ENCODE data around the gene SLC6A18. TPM values are rescaled to one million over a fixed set of nuclear protein-coding genes. Genes with fewer than 3 reads are reported as not detected.

Gene SLC6A18
- total and polyA plus RNA-seq, 2 experiments from 2014 or later = 0.35 TPM; not detected in 1

- H3K79me2 ChIP-seq = no peaks in the 10 kb centered on the region
- no peak for DNase-seq (ENCODE audit: low spot score)
- H3K4me3 ChIP-seq = no peak overlapping the region
- H3K36me3 ChIP-seq (replicated peaks; ENCODE audit: insufficient read depth, low read depth) = no peaks in the 10 kb centered on the region
- H3K4me2 ChIP-seq = no peak overlapping the region
- no peak overlapping the region for H2AFZ ChIP-seq
- no peaks in the 10 kb centered on the region for H3K9me2 ChIP-seq (replicated peaks; ENCODE audit: insufficient read depth)
- no peaks in the 10 kb centered on the region for H4K20me1 ChIP-seq (ENCODE audit: insufficient read depth, poor library complexity, severe bottlenecking)
- no peak overlapping the region for H3K27ac ChIP-seq
- no peaks in the 10 kb centered on the region for H3K9me3 ChIP-seq (ENCODE audit: low read depth)
- WGBS (ENCODE audit: low lambda C conversion rate, missing lambda C conversion rate) = 80% methylated on average over 13 of the region's 13 CpGs
- no peaks in the 10 kb centered on the region for H3K27me3 ChIP-seq
- no peaks in the 10 kb centered on the region for H3K4me1 ChIP-seq (ENCODE audit: insufficient read depth)
- TF ChIP-seq CTCF (IDR thresholded peaks at IDR 0.05; ENCODE audit: poor library complexity) (no peak), EZH2phosphoT487 (IDR thresholded peaks at IDR 0.05; ENCODE audit: low read depth, severe bottlenecking, unreplicated experiment) (no peak), EZH2 (IDR thresholded peaks at IDR 0.05; ENCODE audit: borderline replicate concordance) (no peak)
These were observed 6.2 kb downstream of the SLC6A18 start for GRCh38 chr5:1231354-1231905.

GRCh38 chr5:1232780-1233179 lies 7.6 kb downstream of the SLC6A18 start:
- no peaks in the 10 kb centered on the region for H3K4me1 ChIP-seq (ENCODE audit: insufficient read depth)
- no peak overlapping the region for H3K4me3 ChIP-seq
- no peaks in the 10 kb centered on the region for H3K9me3 ChIP-seq (ENCODE audit: low read depth)
- no peaks in the 10 kb centered on the region for H3K79me2 ChIP-seq
- H3K36me3 ChIP-seq (replicated peaks; ENCODE audit: insufficient read depth, low read depth) = no peaks in the 10 kb centered on the region
- no peak overlapping the region for H3K4me2 ChIP-seq
- no peaks in the 10 kb centered on the region for H4K20me1 ChIP-seq (ENCODE audit: insufficient read depth, poor library complexity, severe bottlenecking)
- H3K27me3 ChIP-seq = no peaks in the 10 kb centered on the region
- no peaks in the 10 kb centered on the region for H3K9me2 ChIP-seq (replicated peaks; ENCODE audit: insufficient read depth)
- no peak for TF ChIP-seq EZH2phosphoT487 (IDR thresholded peaks at IDR 0.05; ENCODE audit: low read depth, severe bottlenecking, unreplicated experiment)
- no peak for TF ChIP-seq EZH2 (IDR thresholded peaks at IDR 0.05; ENCODE audit: borderline replicate concordance)
- no peak for TF ChIP-seq CTCF (IDR thresholded peaks at IDR 0.05; ENCODE audit: poor library complexity)
- 96% methylated on average over 21 of the region's 25 CpGs for WGBS (ENCODE audit: low lambda C conversion rate, missing lambda C conversion rate)
- H3K27ac ChIP-seq = no peak overlapping the region
- H2AFZ ChIP-seq = no peak overlapping the region
- no peak for DNase-seq (ENCODE audit: low spot score)

- Histone ChIP-seq H3K4me2 (no peak overlapping the region), H4K20me1 (ENCODE audit: insufficient read depth, poor library complexity, severe bottlenecking) (no peaks in the 10 kb centered on the region), H3K9me2 (replicated peaks; ENCODE audit: insufficient read depth) (no peaks in the 10 kb centered on the region), H3K27ac (no peak overlapping the region), H3K79me2 (no peaks in the 10 kb centered on the region), H3K4me1 (ENCODE audit: insufficient read depth) (no peaks in the 10 kb centered on the region), H2AFZ (no peak overlapping the region), H3K4me3 (no peak overlapping the region), H3K27me3 (no peaks in the 10 kb centered on the region), H3K9me3 (ENCODE audit: low read depth) (no peaks in the 10 kb centered on the region), H3K36me3 (replicated peaks; ENCODE audit: insufficient read depth, low read depth) (no peaks in the 10 kb centered on the region)
- no peak for TF ChIP-seq EZH2phosphoT487 (IDR thresholded peaks at IDR 0.05; ENCODE audit: low read depth, severe bottlenecking, unreplicated experiment)
- TF ChIP-seq EZH2 (IDR thresholded peaks at IDR 0.05; ENCODE audit: borderline replicate concordance) = no peak
- no peak for TF ChIP-seq CTCF (IDR thresholded peaks at IDR 0.05; ENCODE audit: poor library complexity)
- WGBS (ENCODE audit: low lambda C conversion rate, missing lambda C conversion rate) = 85% methylated on average over 8 of the region's 8 CpGs
- DNase-seq (ENCODE audit: low spot score) = no peak
These were observed 10.2 kb downstream of the SLC6A18 start for GRCh38 chr5:1235379-1235778.

Data from hepatocyte (in vitro differentiated cells).